Esophagus muscularis mucosa (tissue), 4 donors: ENCODE results near the gene GATA2. TPM values are rescaled to one million over a fixed set of nuclear protein-coding genes. Genes with fewer than 3 reads are reported as not detected.

Experiments
- DNase-seq: peaks from one replicate; pipeline ENCODE4 v3.0.0-alpha.2; 2017; ENCODE audit errors: extremely low spot score
- H3K27ac ChIP-seq, 4 donors: fragments of 200-600 bp; sonication (generic); replicated peaks in 1 of 4; 1 replicate in 3 of 4; 2 replicates in 1 of 4; pipeline ENCODE4 v1.5.1; 2016 to 2019; ENCODE audit warnings: mild to moderate bottlenecking in 1 of 4
- H3K27me3 ChIP-seq, 4 donors: fragments of 200-600 bp; sonication (generic); one replicate each; pipeline versions ENCODE4 v1.5.1 to v1.6.0; 2016 to 2019
- H3K36me3 ChIP-seq, 4 donors: fragments of 200-600 bp; sonication (generic); one replicate each; pipeline ENCODE4 v1.5.1; 2016 to 2019
- H3K4me1 ChIP-seq, 4 donors: fragments of 200-600 bp; sonication (generic); one replicate each; pipeline ENCODE4 v1.5.1; 2016 to 2019
- H3K4me3 ChIP-seq, 4 donors: fragments of 200-600 bp; sonication (generic); 1 replicate in 2 of 4; 2 replicates in 2 of 4; pipeline ENCODE4 v1.5.1; 2016 to 2019; ENCODE audit warnings: mild to moderate bottlenecking in 4 of 4, moderate library complexity in 1 of 4
- H3K9me3 ChIP-seq, 4 donors: fragments of 200-600 bp; sonication (generic); 1 replicate in 3 of 4; 2 replicates in 1 of 4; pipeline ENCODE4 v1.5.1; 2016 to 2019
- CTCF ChIP-seq, 3 experiments: fragments of 200-600 bp in 2 of 3; fragments of 450-650 bp in 1 of 3; sonication (generic) in 2 of 3; IDR thresholded peaks; one replicate each; pipeline ENCODE4 v1.5.1; 2017 to 2019; ENCODE audit warnings: antibody characterized with exemption in 3 of 3, mild to moderate bottlenecking in 2 of 3, moderate library complexity in 1 of 3
- EP300 ChIP-seq: sonication (generic); formaldehyde crosslinking; IDR thresholded peaks from one replicate; pipeline ENCODE4 v1.6.1; 2017; ENCODE audit warnings: antibody characterized with exemption
- POLR2A ChIP-seq: fragments of 450-650 bp; IDR thresholded peaks from one replicate; pipeline ENCODE4 v1.6.1; 2017; ENCODE audit warnings: antibody characterized with exemption, moderate library complexity, mild to moderate bottlenecking, low read depth
- POLR2AphosphoS5 ChIP-seq, 2 donors: sonication (generic); formaldehyde crosslinking; IDR thresholded peaks; one replicate each; pipeline ENCODE4 v1.6.1; 2017; ENCODE audit warnings: antibody characterized with exemption in 2 of 2
- WGBS: methylation state at CpG from one replicate; pipeline ENCODE4 v1.1.5; 2018; 5-methylcytosine and 5-hydroxymethylcytosine counted together
- intact Hi-C: fragments of 100-400 bp; cut with DNase I; formaldehyde crosslinking; loops from one replicate; pipeline ENCODE4 v1.15.1; 2023
- total RNA-seq, 4 donors: library from RNA; depleted of rRNA; stranded (reverse); fragments of >200 nt; gene quantifications; one replicate each; pipeline versions ENCODE4 v1.1.0 to v1.2.1, GENCODE V29; 2016

The GATA2 gene
- total RNA-seq, 4 donors from 2014 or later, result 10.0 to 16.9 (median 13.4) TPM

GRCh38 chr3:128463771-128464170, 29.2 kb downstream of the GATA2 start:
- 93% methylated on average over 10 of the region's 10 CpGs for WGBS
- H3K4me1 ChIP-seq, result no peaks in the 10 kb centered on the region
- no peak for TF ChIP-seq POLR2A
- TF ChIP-seq POLR2AphosphoS5 (IDR thresholded peaks at IDR 0.05), result no peak
- TF ChIP-seq EP300, result no peak
- TF ChIP-seq CTCF (IDR thresholded peaks at IDR 0.05), result no peak
- H3K27me3 ChIP-seq, result peaks cover 0 to 46% (median 0%) of the 10 kb centered on the region in 4 donors
- no peaks in the 10 kb centered on the region for H3K9me3 ChIP-seq
- no peak overlapping the region for H3K27ac ChIP-seq
- no peaks in the 10 kb centered on the region for H3K36me3 ChIP-seq
- intact Hi-C loops, result no loop called here
- H3K4me3 ChIP-seq, result no peak overlapping the region
- DNase-seq, result no peak

GRCh38 chr3:128463354-128463753, 29.6 kb downstream of the GATA2 start:
- WGBS, result 100% methylated on average over 2 of the region's 11 CpGs
- H3K27ac ChIP-seq, result no peak overlapping the region
- no peaks in the 10 kb centered on the region for H3K36me3 ChIP-seq

GRCh38 chr3:128462931-128463330, 30.1 kb downstream of the GATA2 start:
- no peaks in the 10 kb centered on the region for H3K4me1 ChIP-seq
- WGBS, result 89% methylated on average over 11 of the region's 20 CpGs
- H3K27ac ChIP-seq, result no peak overlapping the region
- H3K36me3 ChIP-seq, result no peaks in the 10 kb centered on the region
- DNase-seq, result no peak
- intact Hi-C loops, result no loop called here
- TF ChIP-seq POLR2A (no peak), POLR2AphosphoS5 (IDR thresholded peaks at IDR 0.05) (no peak), EP300 (no peak)
- peaks cover 0 to 38% (median 0%) of the 10 kb centered on the region in 4 donors for H3K27me3 ChIP-seq
- H3K9me3 ChIP-seq, result no peaks in the 10 kb centered on the region
- H3K4me3 ChIP-seq, result no peak overlapping the region

More at GRCh38 chr3:128463354-128463753, 29.6 kb downstream of the GATA2 start:
- TF ChIP-seq EP300, result no peak
- no peak for TF ChIP-seq CTCF (IDR thresholded peaks at IDR 0.05)
- no peak for TF ChIP-seq POLR2A
- TF ChIP-seq POLR2AphosphoS5 (IDR thresholded peaks at IDR 0.05), result no peak
- H3K4me1 ChIP-seq, result no peaks in the 10 kb centered on the region
- H3K9me3 ChIP-seq, result no peaks in the 10 kb centered on the region
- no peak for DNase-seq
- H3K27me3 ChIP-seq, result peaks cover 0 to 42% (median 0%) of the 10 kb centered on the region in 4 donors
- H3K4me3 ChIP-seq, result no peak overlapping the region
- intact Hi-C loops, result no loop called here

GRCh38 chr3:128462341-128462910, 30.6 kb downstream of the GATA2 start:
- TF ChIP-seq EP300, result no peak
- TF ChIP-seq POLR2A, result no peak
- no peak for TF ChIP-seq POLR2AphosphoS5 (IDR thresholded peaks at IDR 0.05)
- no peak for TF ChIP-seq CTCF (IDR thresholded peaks at IDR 0.05)
- WGBS, result 94% methylated on average over 23 of the region's 23 CpGs
- Histone ChIP-seq H3K9me3 (no peaks in the 10 kb centered on the region), H3K36me3 (no peaks in the 10 kb centered on the region), H3K27ac (no peak overlapping the region), H3K4me3 (no peak overlapping the region), H3K4me1 (no peaks in the 10 kb centered on the region), H3K27me3 (peaks cover 0 to 37% (median 0%) of the 10 kb centered on the region in 4 donors)
- DNase-seq, result no peak
- intact Hi-C loops, result no loop called here

- no peak overlapping the region for H3K4me3 ChIP-seq
- H3K4me1 ChIP-seq, result no peaks in the 10 kb centered on the region
- H3K36me3 ChIP-seq, result no peaks in the 10 kb centered on the region
- 87% methylated on average over 11 of the region's 12 CpGs for WGBS
- no peak for DNase-seq
- H3K27me3 ChIP-seq, result peaks cover 0 to 37% (median 0%) of the 10 kb centered on the region in 4 donors
- no peaks in the 10 kb centered on the region for H3K9me3 ChIP-seq
- TF ChIP-seq POLR2AphosphoS5 (IDR thresholded peaks at IDR 0.05) (no peak), POLR2A (no peak), EP300 (no peak), CTCF (IDR thresholded peaks at IDR 0.05) (no peak)
- intact Hi-C loops, result no loop called here
- H3K27ac ChIP-seq, result no peak overlapping the region
These were observed 31.3 kb downstream of the GATA2 start for GRCh38 chr3:128461731-128462130.
